BLaER1 treated with 17β-estradiol and CSF1 and Interleukin-3, amounts not matched to agents 10 nM and 100 nM (cell line): ENCODE results near the gene HSPB7.

Experiments used
- H3K27ac ChIP-seq, 11 experiments: shearing (Covaris generic); formaldehyde crosslinking; 2 replicates each; pipeline ENCODE4 v1.8.1; 2022
- H3K27me3 ChIP-seq, 11 experiments: shearing (Covaris generic); formaldehyde crosslinking; 2 replicates each; pipeline ENCODE4 v1.8.1; 2022
- H3K36me3 ChIP-seq, 11 experiments: shearing (Covaris generic); formaldehyde crosslinking; 2 replicates each; pipeline ENCODE4 v1.8.1; 2022
- H3K4me1 ChIP-seq, 10 experiments: shearing (Covaris generic); formaldehyde crosslinking; 2 replicates each; pipeline ENCODE4 v1.8.1; 2022
- H3K4me2 ChIP-seq, 11 experiments: shearing (Covaris generic); formaldehyde crosslinking; 2 replicates each; pipeline ENCODE4 v1.8.1; 2022
- H3K4me3 ChIP-seq, 10 experiments: shearing (Covaris generic); formaldehyde crosslinking; 2 replicates each; pipeline ENCODE4 v1.8.1; 2022
- H3K9ac ChIP-seq, 11 experiments: shearing (Covaris generic); formaldehyde crosslinking; 2 replicates each; pipeline ENCODE4 v1.8.1; 2022
- H3K9me3 ChIP-seq, 11 experiments: shearing (Covaris generic); formaldehyde crosslinking; replicated peaks in 1 of 11; 2 replicates each; pipeline ENCODE4 v1.8.1; 2022
- H4K20me1 ChIP-seq, 11 experiments: shearing (Covaris generic); formaldehyde crosslinking; 2 replicates each; pipeline ENCODE4 v1.8.1; 2022
- Cebpa-rat ChIP-seq, 11 experiments: shearing (Covaris generic); IDR thresholded peaks; 2 replicates each; pipeline ENCODE4 v1.8.1; 2022

HSPB7 gene

DNA sequence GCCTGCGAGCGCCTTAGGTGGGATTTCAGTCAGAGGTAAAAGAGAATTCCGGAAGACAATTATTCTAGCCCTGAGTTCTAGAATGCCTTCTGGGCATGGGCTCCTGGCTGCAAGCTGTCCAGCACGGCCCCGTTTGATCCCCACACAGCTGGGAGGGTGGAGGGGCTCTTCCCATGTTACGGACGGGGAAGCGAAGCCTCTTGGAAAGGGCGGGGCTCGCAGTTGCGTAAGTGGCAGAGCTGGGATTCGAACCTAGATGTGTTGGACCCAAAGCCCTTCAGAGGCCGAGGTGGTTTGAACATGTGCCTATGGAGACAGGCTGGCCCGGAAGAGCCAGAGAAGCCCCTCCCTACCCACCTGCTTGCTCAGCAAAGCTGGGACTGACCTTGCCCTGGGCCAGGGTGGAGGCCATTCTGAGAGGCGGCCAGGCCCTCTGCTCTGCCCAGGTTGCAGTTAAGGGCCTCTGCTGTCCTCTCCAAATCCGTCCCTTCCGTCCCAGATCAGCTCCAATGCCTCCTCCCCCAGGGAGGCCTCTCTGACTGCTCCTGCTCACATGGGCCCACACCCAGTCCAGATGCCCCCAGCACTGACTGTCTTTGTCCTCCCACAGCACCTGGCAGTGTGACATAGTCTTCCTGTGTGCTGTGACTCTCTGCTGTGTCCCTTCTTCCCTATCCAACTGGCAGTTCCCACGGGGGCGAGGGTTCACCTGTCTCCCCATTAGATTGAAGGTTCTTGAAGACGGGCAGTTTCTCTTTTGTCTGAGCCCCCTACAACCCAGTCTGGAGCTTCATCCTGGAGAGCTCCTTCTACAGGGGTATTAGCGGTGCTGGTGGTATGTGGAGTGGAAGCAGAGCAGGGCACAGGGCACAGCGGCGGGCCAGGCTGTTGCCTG, 1.2 kb upstream of the HSPB7 start:
- no peak overlapping the region for H3K4me3 ChIP-seq
- peak overlapping the region in 1 of 11 experiments; percentile 52; a peak in 2 of 22 replicates for H3K27ac ChIP-seq
- peaks cover 0 to 7% (median 0%) of the 10 kb centered on the region in 11 experiments; a peak in 2 of 22 replicates for H4K20me1 ChIP-seq
- H3K9me3 ChIP-seq, result no peaks in the 10 kb centered on the region
- peaks cover 55 to 100% (median 94%) of the 10 kb centered on the region in 10 experiments for H3K4me1 ChIP-seq
- peak overlapping the region; percentile 60 to 91 (median 85) for H3K4me2 ChIP-seq
- H3K36me3 ChIP-seq, result no peaks in the 10 kb centered on the region
- peaks cover 0 to 12% (median 0%) of the 10 kb centered on the region in 11 experiments; a peak in 2 of 22 replicates for H3K27me3 ChIP-seq
- TF ChIP-seq Cebpa-rat (IDR thresholded peaks at IDR 0.05), result no peak
- peak overlapping the region in 5 of 11 experiments; percentile 19 to 54 (median 36); a peak in 5 of 22 replicates for H3K9ac ChIP-seq

DNA sequence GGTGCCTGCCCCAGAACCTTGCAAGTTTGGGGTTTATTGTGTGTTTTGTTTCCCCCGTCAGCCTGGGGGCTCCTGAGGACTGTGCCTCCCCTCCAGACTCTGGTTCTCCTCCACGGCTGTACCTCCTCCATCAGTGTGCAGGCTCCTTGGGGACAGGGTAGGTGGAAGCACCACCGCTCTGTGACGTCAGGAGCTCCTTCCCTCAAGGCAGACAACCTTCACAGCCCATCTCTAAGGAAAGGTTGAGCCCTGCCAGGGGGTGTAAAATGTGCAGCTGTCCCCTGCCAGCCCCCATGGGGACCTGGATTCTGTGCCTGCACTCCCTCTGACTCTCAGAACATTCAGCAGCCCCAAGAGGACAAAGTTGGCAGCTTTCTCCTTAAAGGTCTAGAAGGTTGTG, 465 bp upstream of the HSPB7 start:
- Histone ChIP-seq H3K4me1 (peaks cover 62 to 100% (median 94%) of the 10 kb centered on the region in 10 experiments), H3K9ac (peak overlapping the region in 8 of 11 experiments; percentile 7 to 54 (median 30); a peak in 7 of 22 replicates), H3K4me2 (peak overlapping the region; percentile 60 to 91 (median 85)), H4K20me1 (peaks cover 0 to 7% (median 0%) of the 10 kb centered on the region in 11 experiments; a peak in 2 of 22 replicates), H3K9me3 (no peaks in the 10 kb centered on the region), H3K27me3 (peaks cover 0 to 12% (median 0%) of the 10 kb centered on the region in 11 experiments; a peak in 2 of 22 replicates), H3K4me3 (no peak overlapping the region), H3K27ac (peak overlapping the region in 2 of 11 experiments; percentile 6 to 52; a peak in 3 of 22 replicates), H3K36me3 (no peaks in the 10 kb centered on the region)
- TF ChIP-seq Cebpa-rat (IDR thresholded peaks at IDR 0.05), result no peak

DNA sequence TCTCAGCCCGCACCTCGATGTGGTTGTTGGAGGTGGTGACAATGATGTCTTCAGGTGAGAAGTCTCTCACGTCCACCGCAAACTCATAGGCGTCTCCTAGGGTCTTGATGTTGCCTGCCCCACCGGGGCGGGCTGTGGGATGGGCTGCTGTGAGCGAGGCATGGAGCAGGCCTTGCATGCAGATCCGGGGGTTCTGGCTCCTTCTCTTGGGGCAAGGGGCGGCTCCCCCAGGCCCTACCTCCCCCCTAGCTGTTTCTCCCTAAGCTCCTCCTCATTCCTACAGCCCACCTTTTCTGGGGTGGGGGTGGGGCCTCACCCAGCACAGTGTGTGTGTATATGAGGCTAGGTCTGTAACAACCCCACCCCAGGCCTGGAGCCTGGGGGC, 775 bp downstream of the HSPB7 start:
- peak overlapping the region in 3 of 11 experiments; percentile 15 to 52 (median 37); a peak in 3 of 22 replicates for H3K27ac ChIP-seq
- H3K36me3 ChIP-seq, result no peaks in the 10 kb centered on the region
- no peaks in the 10 kb centered on the region for H3K9me3 ChIP-seq
- peaks cover 72 to 99% (median 93%) of the 10 kb centered on the region in 10 experiments for H3K4me1 ChIP-seq
- peaks cover 0 to 7% (median 0%) of the 10 kb centered on the region in 11 experiments; a peak in 2 of 22 replicates for H3K27me3 ChIP-seq
- H3K9ac ChIP-seq, result peak overlapping the region in 4 of 11 experiments; percentile 23 to 54 (median 44); a peak in 7 of 22 replicates
- peak overlapping the region; percentile 60 to 91 (median 85) for H3K4me2 ChIP-seq
- H3K4me3 ChIP-seq, result peak overlapping the region in 2 of 10 experiments; percentile 8 to 26; a peak in 2 of 20 replicates
- no peak for TF ChIP-seq Cebpa-rat (IDR thresholded peaks at IDR 0.05)
- H4K20me1 ChIP-seq, result peaks cover 0 to 7% (median 0%) of the 10 kb centered on the region in 11 experiments; a peak in 2 of 22 replicates

DNA sequence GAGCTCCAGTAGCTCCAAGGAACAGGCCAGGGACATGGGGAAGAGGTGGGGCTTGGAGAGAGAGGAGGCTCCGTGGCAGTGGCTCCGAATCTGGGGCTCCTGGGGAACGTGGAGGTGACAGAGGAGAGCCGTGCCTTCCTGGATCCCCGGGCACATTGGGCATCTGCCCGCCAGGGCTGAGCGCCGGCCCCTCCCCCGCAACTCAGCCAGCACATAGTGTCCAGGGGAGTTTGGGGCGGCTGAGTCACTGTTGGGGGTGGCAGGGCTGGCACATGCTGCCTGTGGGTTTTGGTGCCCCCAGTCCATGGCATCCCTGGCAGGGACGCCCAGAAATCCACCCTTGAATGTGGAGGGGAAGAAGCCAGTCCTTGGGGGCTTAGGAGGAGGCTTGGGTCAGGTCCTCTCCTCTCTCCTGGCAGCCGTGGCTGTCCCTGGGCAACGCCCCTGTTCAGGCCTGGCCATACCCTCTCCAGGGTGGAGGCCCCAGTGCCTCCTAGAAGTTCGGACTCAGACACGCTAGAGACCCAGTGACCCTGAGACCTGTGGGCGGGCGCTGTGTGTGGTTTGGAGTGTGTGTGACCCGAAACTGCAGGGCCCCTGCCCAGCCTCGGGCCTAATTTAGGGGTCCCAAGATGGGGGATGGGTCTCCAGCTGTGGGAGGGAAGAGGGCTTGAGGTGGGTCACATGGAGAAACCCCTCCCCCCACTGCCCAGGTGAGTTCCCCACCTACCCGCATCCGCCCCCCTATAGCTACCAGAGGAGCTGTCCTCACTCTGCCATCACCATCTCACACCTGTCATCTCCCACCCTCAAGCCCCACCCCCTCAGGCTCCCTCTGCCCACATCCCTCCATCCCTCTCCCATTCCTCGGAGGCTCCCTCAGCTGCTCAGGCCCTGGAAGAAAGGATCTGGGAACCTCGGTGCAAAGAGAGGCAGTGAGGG, 1.6 kb downstream of the HSPB7 start:
- Histone ChIP-seq H3K36me3 (no peaks in the 10 kb centered on the region), H3K9me3 (no peaks in the 10 kb centered on the region), H4K20me1 (no peaks in the 10 kb centered on the region; a peak in 1 of 22 replicates), H3K27ac (peak overlapping the region in 9 of 11 experiments; percentile 30 to 94 (median 86); a peak in 12 of 22 replicates), H3K27me3 (peaks cover 0 to under 1% (median 0%) of the 10 kb centered on the region in 11 experiments; a peak in 2 of 22 replicates), H3K4me3 (no peak overlapping the region; a peak in 1 of 20 replicates), H3K9ac (peak overlapping the region in 7 of 11 experiments; percentile 7 to 85 (median 81); a peak in 10 of 22 replicates), H3K4me2 (peak overlapping the region; percentile 80 to 91 (median 87)), H3K4me1 (peaks cover 75 to 99% (median 93%) of the 10 kb centered on the region in 10 experiments)
- TF ChIP-seq Cebpa-rat (IDR thresholded peaks at IDR 0.05), result no peak

- H3K27ac ChIP-seq, result peak overlapping the region in 9 of 11 experiments; percentile 83 to 94 (median 87); a peak in 16 of 22 replicates
- no peaks in the 10 kb centered on the region for H3K9me3 ChIP-seq
- peaks cover 75 to 99% (median 93%) of the 10 kb centered on the region in 10 experiments for H3K4me1 ChIP-seq
- peak overlapping the region in 9 of 11 experiments; percentile 7 to 85 (median 79); a peak in 12 of 22 replicates for H3K9ac ChIP-seq
- no peaks in the 10 kb centered on the region; a peak in 1 of 22 replicates for H4K20me1 ChIP-seq
- no peaks in the 10 kb centered on the region for H3K27me3 ChIP-seq
- H3K36me3 ChIP-seq, result no peaks in the 10 kb centered on the region
- H3K4me3 ChIP-seq, result no peak overlapping the region; a peak in 1 of 20 replicates
- no peak for TF ChIP-seq Cebpa-rat (IDR thresholded peaks at IDR 0.05)
- peak overlapping the region; percentile 80 to 91 (median 87) for H3K4me2 ChIP-seq
Observed at GRCh38 chr1:16015491-16015890, 2.4 kb downstream of the HSPB7 start.

GRCh38 chr1:16014509-16015482, 3.0 kb downstream of the HSPB7 start:
- H4K20me1 ChIP-seq, result no peaks in the 10 kb centered on the region; a peak in 1 of 22 replicates
- peaks cover 75 to 94% (median 86%) of the 10 kb centered on the region in 10 experiments for H3K4me1 ChIP-seq
- peak overlapping the region in 10 of 11 experiments; percentile 83 to 94 (median 86); a peak in 18 of 22 replicates for H3K27ac ChIP-seq
- TF ChIP-seq Cebpa-rat (IDR thresholded peaks at IDR 0.05), result no peak
- no peaks in the 10 kb centered on the region for H3K27me3 ChIP-seq
- peak overlapping the region; percentile 3 to 85 (median 79); a peak in 15 of 22 replicates for H3K9ac ChIP-seq
- H3K36me3 ChIP-seq, result no peaks in the 10 kb centered on the region
- H3K9me3 ChIP-seq, result no peaks in the 10 kb centered on the region
- peak overlapping the region; percentile 80 to 91 (median 87) for H3K4me2 ChIP-seq
- no peak overlapping the region; a peak in 1 of 20 replicates for H3K4me3 ChIP-seq

DNA sequence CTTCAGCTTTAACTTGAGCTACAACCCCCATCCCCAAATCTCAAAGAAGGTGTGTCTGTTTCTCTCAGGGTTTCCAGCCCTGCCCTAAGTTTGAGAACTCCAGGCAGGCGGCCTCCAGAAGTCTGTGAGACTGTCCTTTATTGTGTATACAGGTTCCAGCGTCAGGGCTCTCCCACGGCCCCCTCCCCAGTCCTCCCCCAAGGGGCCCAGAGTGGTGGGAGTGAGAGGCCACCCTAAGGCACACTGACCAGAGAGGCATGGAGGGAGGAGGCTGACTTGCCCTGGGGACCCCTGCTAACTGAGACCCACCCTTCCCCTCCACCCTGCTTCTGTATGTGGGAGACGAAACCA, 4.0 kb downstream of the HSPB7 start:
- no peaks in the 10 kb centered on the region for H3K36me3 ChIP-seq
- peak overlapping the region in 10 of 11 experiments; percentile 76 to 86 (median 83); a peak in 20 of 22 replicates for H3K9ac ChIP-seq
- TF ChIP-seq Cebpa-rat (IDR thresholded peaks at IDR 0.05), result no peak
- peaks cover 69 to 94% (median 78%) of the 10 kb centered on the region in 10 experiments for H3K4me1 ChIP-seq
- peak overlapping the region; percentile 80 to 91 (median 87) for H3K4me2 ChIP-seq
- H3K27ac ChIP-seq, result peak overlapping the region; percentile 74 to 94 (median 86); a peak in 21 of 22 replicates
- no peaks in the 10 kb centered on the region for H3K9me3 ChIP-seq
- H3K27me3 ChIP-seq, result no peaks in the 10 kb centered on the region
- peak overlapping the region in 6 of 10 experiments; percentile 11 to 69 (median 54); a peak in 3 of 20 replicates for H3K4me3 ChIP-seq
- no peaks in the 10 kb centered on the region; a peak in 1 of 22 replicates for H4K20me1 ChIP-seq
